Measurements from ENCODE around the gene CD83.

Gene CD83

GRCh38 chr6:14131579-14131978 lies 14.0 kb downstream of the CD83 start:
- no peak for TF ChIP-seq CTCF (conservative IDR thresholded peaks at IDR 0.05; ENCODE audit: low read length)
- DNase-seq (ENCODE audit: low read depth) = no peak
- H3K4me3 ChIP-seq (ENCODE audit: low read length) = no peak overlapping the region

- H3K4me3 ChIP-seq (ENCODE audit: low read length) = no peak overlapping the region
- TF ChIP-seq CTCF (conservative IDR thresholded peaks at IDR 0.05; ENCODE audit: low read length) = no peak
- DNase-seq (ENCODE audit: low read depth) = no peak
Measured at GRCh38 chr6:14132244-14132920, 14.8 kb downstream of the CD83 start.

GRCh38 chr6:14132921-14133275 lies 15.3 kb downstream of the CD83 start:
- TF ChIP-seq CTCF (conservative IDR thresholded peaks at IDR 0.05; ENCODE audit: low read length) = no peak
- H3K4me3 ChIP-seq (ENCODE audit: low read length) = no peak overlapping the region
- DNase-seq (ENCODE audit: low read depth) = no peak

- no peak overlapping the region for H3K4me3 ChIP-seq (ENCODE audit: low read length)
- TF ChIP-seq CTCF (conservative IDR thresholded peaks at IDR 0.05; ENCODE audit: low read length) = no peak
- no peak for DNase-seq (ENCODE audit: low read depth)
Measured at GRCh38 chr6:14134211-14134910, 16.8 kb downstream of the CD83 start.

GRCh38 chr6:14135893-14136539 lies 18.4 kb downstream of the CD83 start:
- DNase-seq (ENCODE audit: low read depth) = no peak
- no peak for TF ChIP-seq CTCF (conservative IDR thresholded peaks at IDR 0.05; ENCODE audit: low read length)
- no peak overlapping the region for H3K4me3 ChIP-seq (ENCODE audit: low read length)

- no peak for TF ChIP-seq CTCF (conservative IDR thresholded peaks at IDR 0.05; ENCODE audit: low read length)
- no peak overlapping the region for H3K4me3 ChIP-seq (ENCODE audit: low read length)
- no peak for DNase-seq (ENCODE audit: low read depth)
Measured at GRCh38 chr6:14138701-14139215, 21.2 kb downstream of the CD83 start.
